Stimulated activated CD8-positive, alpha-beta memory T cell treated with anti-CD3 and anti-CD28 coated beads, Interleukin-15, amount 100 ng/mL, for 48 hours (primary cell): ENCODE measurements around the gene ANP32A.
"Not testable (repeated sequence)": the region's sequence is repeated elsewhere in the genome, so short reads cannot be mapped to it uniquely, and the experiment has no call there.

Experiments
- DNase-seq, 2 donors: peaks; one replicate each; pipeline ENCODE4 v3.0.0-alpha.2; 2020; ENCODE audit warnings: low read depth in 2 of 2

ANP32A gene

DNA sequence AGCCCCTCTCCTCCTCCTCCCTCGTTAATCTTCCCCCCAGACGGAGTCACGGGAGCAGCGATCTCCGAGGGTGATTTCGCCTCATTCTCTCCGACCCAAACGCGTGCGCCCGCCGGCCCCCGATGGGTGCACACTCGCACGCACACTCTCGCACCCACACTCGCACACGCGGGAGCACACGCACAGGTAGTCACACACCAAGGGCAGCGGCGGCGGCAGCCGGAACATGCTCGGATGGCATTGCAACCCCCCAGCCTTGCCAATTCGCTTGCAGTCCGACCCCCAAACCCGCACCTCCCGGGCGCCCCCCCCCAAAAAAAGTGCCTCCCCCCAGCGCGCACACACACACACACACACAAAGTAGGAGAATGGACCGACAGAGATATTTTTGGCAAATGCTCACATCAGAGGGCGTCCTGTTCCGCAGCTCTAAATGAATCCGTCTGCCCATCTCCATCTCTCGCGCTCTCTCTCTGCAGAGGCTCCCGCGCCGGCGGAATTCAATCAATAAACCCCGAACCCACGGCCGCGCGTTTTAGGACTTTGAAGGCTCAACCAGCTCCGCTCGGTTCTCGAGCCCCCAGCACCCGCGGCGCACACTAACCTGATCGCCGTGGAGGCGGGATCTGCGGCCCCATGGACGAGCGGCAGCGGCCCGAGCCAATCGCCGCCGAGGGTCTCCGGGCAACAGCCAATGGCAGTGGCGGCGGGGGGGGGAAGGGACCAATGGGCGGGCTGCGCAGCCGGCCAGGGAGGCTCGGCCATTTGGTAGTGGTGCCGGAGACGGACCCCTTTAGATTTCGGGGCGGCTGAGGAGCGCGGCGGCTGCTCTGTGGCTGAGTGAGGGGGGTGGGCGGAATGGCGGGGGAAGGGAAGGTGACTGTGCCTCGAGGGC lies at the start of gene ANP32A:
Gene ANP32A, minus strand, starts transcription at position 601 of the 895 bp plus-strand sequence. Its CDS starts 144 bp downstream, at position 457.
- peak; percentile 94 to 96 for DNase-seq

DNA sequence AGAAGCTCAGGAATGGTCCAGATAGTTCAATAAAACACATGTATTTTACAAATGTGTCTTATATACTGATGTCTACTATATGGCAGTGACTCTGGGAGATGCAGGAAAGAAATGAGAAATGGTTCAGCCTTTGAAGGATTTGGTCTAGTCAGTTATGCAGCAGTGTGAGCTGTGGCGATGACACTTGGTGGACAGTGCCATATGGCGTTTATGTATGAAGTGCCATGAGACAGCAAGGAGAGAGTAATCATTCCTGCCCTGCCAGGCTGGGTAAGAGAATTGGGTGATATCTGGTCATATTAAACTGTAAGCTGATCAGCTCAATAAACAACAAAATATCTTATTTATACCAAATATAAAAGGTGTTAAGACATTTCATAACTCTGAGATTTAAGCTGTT lies 47.6 kb upstream of the ANP32A start:
- no peak for DNase-seq

DNA sequence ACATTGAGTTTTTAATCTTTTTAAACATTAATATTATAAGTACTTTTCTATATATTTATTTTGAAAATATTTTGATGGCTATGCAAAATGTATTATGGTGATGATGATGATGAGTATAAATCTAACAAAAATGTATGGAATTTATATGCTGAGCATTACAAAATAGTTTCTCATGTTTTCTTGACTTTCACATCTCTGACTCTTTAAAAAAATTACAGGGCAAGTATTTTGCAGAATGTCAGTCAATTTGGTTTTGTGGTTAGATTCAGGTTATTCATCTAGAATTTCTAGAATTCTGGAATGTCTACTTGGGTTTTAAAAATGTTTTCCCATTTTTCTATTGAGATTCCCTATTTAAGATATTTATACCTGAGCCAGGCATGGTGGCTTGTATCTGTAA lies 41.7 kb upstream of the ANP32A start:
- DNase-seq, result no peak

DNA sequence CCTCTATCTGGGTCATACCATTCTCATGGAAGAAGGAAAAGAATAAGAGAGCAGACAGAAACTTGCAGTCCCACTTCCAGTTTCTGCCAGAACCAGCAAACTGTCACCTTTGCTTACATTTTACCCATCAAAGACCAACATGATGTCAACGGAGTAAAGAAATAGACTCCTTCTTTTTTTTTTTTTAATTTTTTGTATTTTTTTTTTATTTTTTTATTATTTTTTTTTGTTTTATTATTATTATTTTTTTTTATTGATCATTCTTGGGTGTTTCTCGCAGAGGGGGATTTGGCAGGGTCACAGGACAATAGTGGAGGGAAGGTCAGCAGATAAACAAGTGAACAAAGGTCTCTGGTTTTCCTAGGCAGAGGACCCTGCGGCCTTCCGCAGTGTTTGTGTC lies 38.0 kb upstream of the ANP32A start:
- not testable (repeated sequence) for DNase-seq

DNA sequence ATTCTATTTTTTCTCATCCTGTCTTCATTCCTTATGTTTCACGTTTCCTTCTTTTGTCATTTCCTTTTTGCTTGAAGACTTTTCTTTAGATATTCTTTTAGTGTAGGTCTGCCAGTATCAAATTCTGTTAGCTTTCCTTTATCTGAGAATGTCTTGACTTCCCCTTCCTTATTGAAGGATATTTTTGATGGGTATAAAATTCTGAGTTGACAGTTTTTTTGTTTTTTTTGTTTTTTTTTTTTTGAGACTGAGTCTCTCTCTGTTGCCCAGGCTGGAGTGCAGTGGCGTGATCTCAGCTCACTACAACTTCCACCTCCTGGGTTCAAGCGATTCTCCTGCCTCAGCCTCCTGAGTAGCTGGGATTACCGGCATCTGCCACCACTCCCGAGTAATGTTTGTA lies 36.7 kb upstream of the ANP32A start:
- DNase-seq, result not testable (repeated sequence)

DNA sequence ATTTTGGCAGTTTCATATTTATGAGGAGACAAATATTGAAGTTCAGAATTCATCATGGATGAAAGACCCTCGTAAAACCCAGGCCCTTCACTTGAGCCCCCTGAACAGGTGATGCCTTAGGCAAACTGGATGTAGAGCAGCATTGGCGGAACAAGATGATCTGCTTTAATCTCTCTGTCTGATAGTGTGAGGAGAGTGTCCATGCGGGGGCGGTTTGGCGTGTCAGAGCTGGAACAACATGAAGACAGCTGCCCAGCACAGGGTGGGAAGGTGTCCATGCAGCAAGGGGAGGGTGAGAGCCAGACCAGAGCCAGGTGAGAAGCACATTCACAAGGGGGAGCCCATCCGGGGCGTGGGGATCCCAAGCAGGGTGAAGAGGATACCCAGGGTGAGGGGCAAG lies 31.8 kb upstream of the ANP32A start:
- no peak for DNase-seq

DNA sequence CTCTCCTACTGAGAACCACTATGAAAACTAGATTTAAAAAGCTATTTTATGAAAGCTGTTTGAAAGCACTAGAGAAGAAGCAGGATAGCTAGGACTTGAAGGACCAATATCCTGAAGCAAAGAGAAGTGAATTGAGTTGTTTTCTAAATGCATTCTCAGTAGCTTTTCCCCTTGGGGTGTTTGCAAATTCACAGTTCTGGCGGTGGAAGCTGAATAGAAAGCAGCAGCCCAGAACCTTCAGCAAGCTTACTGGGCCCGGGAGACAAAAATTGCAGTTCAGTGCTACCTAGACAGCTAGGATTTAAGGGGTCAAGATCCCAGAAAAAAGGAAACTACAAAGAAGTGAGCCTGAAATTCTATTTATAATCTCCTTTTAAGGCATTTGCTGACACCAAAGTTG lies 31.3 kb upstream of the ANP32A start:
- DNase-seq, result no peak

DNA sequence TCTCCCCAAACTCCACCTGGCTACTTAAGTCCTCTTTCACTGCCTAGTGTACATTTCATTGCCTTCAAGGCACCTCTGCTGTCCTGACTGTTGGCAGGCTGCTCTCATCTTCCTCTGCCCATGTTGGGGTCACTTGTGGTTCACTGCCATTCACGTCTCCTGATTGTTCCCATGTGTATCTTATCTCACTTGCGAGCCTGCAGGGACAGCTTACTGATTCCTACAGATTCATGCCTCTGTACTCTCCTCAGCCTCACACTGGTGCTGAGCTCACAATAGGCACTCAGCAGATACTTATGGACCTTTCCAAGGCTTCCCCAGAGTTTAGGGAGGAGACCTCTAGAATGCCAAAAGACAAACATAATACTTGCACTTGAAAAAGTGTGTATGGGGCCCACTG lies 28.8 kb upstream of the ANP32A start:
- DNase-seq, result no peak

DNA sequence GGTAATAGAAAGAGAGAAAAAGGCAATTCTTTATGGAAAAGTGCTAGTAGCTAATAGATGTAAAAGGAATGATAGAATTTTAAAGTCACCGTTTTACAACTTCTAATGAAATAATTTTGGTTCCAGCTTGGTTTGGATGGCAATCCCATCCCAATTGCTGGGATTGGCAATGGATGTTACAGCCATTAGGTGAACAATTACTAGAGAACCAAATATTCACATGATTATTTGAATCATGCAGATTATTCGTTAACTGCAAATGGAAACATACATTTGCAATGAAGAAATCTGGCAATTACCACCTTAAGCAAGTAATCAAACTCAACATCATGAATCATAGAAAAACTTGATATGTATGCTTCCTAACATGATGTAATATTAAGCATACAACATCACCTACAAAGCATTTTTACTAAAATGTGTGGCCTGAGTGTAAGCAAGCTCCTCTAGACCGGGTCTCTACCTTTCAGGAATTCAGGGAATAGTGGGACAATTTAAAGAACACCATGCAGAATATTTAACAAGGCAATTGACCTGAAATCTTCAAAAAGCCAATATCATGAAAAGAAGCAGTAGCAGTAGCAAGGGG lies 26.2 kb upstream of the ANP32A start:
- DNase-seq, result no peak

DNA sequence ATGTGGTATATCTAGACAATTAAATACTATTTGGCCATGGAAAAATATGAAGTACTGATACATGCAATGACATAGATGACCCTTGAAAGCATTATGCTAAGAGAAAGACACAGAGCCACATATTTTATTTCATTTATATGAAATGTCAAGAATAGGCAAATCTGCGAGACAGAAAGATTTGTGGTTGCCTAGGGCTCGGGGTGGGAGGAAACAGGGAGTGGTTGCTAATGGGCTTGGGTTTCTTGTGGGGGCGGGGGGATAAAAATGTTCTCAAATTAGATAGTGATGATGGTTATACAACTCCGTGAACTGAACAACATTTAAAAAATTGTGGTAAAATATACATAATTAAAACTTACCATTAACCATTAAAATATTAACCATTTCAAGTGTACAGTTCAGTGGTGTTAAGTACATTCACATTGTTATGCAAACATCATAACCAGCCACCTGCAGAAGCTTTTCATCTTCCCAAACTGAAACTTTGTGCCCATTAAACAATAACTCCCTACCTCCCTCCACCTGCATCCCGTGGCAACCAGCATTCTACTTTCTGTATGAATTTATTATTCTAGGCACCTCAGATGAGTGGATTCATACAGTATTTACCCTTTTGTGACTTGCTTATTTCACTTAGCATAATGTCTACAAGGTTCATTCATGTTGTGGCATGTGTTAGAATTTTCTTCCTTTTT lies 24.3 kb upstream of the ANP32A start:
- DNase-seq, result no peak

DNA sequence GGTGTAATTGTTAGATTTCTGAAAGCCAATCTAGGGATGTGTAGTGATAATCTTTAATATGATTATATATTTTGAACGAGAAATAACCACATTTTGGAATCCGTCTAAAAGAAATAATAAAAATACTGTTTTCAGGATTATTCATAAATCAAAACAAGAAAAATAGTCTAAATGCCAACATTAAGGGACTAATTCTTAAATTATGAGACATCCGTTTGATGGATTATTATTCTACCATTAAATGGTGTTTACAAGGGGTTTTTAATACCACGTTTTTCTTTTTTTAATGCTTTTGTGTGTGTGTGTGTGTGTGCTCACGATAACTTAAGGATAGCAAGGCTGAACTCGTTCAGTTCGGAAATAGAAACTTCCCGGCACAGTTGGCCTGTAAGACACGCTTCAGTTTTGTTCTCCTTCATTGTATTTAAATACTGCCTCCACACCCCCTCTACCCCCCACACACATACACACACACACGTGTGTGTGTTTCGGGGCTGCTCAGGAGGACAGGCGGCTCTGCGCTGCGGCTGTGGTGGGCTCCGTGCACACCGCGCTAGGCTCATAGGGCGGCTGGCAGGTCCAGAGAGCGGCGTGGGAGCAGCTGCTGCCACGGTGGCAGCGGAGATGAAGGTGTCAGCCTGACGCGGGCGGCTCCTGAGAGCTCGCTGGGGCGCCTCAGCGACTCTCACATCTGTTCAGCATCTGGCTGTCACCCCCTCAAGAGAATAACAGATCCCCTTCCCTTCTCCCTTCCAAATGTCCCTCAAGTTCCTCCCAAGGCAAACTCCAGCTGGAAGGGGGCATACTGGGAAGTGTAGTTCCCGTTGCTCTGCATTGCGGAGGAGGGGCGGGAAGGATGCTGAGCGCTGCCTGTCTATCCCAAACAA lies 23.0 kb upstream of the ANP32A start:
- peak in 1 of 2 donors; percentile 14 for DNase-seq

DNA sequence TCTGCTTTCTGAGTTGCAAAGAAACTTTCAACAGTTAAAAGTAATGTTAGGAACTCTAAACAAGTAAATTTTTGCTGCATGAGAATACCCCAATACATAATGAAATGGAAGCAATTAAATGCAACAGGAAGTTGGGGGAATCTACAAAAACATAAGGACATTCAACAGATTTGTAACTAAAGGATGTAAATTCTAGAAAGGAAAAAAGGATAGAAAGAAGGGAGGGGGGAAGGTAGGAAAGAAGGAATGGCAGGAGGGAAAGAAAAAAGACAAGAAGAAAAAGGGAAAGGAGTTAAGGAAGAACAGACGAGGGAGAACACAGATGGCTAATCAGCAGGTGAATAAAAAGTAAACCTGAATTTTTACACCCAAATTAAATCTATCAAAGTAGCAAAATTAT lies 22.3 kb upstream of the ANP32A start:
- DNase-seq, result no peak

DNA sequence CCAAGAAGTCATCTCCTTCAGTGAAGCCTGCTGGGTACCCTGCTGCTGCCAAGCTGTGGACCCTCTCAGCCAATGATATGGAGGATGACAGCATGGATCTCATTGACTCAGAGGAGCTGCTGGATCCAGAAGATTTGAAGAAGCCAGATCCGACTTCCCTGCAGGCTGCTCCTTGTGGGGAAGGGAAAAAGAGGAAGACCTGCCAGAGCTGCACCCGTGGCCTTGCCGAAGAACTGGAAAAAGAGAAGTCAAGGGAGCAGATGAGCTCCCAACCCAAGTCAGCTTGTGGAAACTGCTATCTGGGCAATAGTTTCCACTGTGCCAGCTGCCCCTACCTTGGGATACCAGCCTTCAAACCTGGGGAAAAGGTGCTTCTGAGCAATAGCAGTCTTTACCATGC lies 13.7 kb upstream of the ANP32A start:
- DNase-seq, result no peak

DNA sequence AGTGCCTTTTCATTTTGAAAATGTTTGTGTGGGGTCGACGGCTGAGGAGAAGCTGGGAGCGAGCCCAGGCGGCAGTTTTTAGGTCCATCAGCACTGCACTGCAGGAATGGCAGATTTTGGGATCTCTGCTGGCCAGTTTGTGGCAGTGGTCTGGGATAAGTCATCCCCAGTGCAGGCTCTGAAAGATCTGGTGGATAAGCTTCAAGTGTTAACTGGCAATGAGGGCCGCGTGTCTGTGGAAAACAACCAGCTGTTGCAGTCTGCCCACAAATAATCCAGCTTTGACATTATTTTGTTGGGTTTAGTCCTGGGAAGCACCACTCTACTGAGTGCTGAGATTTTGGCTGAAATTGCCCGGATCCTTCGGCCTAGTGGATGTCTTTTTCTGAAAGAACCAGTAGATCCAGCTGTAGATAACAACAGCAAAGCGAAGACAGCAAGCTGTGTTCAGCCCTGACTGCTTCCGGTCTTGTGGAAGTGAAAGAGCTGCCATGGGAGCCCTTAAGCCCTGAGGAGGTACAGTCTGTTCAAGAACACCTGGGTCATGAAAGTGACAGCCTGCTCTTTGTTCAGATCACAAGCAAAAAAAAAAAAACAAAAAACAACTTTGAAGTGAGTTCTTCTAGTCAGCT lies 13.1 kb upstream of the ANP32A start:
- no peak for DNase-seq

DNA sequence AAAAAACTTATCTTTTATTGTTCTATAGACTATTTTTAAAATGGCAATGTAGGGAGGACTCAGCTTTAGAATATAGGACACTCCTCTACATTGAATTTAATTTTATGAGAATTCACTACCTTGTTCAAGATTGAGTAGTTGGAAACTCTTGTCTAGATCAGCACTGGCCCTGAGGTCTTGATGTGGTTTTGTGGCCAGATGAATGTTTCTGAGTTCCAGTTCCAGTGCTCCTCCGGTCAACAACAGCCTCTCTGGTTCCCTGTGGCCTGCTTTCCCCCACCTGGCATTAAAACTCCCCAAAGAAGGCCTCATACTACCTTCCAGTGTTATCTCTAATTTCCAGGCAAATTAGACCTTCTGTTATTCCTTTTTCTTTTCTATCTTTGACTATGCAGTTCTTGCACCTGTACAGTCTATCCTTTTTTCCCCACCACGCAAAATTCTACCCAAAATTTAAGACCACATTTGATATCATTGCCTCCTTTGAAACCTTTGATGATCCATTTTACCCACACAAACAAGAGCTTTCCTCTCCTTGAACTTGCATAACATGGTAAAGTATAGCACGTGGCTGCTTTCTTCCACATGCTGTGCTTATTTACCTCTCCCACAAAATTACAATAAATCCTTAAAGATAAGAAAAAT lies 9.6 kb upstream of the ANP32A start:
- DNase-seq, result no peak

DNA sequence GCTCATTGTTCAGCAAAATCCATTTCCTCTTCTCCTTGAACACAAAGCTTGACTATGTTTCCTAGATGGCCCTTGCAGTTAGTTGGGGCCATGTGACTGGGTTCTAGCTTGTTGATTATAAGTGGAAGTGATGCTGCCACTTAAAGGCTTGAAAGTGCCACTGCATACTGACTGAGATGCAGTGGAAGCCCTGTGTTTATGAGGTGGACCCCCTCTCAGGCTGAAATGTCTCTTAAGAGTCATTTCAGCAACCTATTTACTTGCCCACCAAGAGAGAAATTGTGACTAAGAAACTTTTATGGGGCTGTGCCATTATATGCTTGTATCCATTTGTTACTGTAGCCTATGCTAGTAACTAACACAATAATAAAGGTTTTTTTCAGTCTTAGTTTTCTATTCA lies 8.4 kb upstream of the ANP32A start:
- no peak for DNase-seq

DNA sequence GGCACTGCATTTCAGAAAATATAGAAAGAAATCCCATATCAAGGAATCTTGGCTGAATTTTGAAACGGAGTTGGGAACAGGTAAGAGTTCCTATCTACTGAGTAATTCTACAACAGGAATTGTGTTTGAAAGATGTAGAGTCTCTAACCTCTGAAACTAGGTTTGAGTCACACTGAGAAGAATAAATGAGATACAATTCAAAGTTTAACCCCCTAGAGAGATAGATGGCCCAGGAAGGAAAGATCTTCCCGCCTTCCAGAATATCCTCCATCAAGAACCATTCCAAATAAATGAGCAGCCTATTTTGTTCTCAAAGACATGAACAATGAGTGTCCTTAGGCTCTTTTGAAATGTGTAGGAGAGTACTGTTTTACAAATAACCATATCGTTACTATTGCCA lies 2.9 kb upstream of the ANP32A start:
- DNase-seq, result no peak

DNA sequence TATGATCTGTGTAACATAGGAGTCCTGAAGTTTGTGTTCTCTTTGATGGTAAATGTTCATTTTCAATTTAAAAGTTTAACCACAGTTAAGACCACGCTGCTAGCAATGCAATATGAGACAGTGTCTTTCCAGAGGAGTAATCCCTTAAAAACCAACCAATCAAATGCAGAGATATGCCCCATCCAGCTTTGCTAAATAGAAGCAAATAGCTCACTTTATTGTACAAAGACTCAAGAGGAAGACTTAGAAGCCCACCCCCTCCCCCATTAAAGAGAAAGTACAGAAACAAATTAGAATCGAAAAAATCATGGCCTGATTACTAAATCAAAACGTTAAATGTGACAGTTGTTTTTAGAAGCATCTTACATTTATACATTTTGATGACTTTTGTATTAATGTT lies 2.1 kb upstream of the ANP32A start:
- DNase-seq, result no peak

DNA sequence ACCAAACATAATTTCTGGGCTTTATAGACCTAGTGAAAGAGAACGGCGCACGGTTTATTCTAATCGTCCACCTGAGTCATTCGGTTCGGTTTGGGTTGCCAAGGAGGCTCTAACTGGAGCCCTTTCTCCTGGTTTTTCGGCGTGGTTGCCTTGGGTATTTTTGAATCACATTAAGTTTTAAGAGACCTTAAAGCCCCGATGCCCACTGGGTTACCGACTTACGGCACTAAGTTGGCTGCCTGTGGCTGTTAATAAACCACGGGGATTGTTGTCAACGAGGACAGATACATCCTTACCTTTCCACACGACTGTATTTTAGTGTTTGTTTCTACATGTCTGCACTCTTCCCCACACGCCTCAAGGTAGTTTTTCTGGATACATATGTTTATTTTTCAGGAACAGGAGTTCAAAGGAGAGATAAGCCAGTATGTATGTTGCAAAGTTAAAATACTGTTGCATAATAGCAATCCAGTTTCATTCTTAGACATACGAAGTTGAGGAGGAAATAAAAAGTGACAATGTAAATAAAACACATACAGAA lies 1.2 kb upstream of the ANP32A start:
- no peak for DNase-seq

DNA sequence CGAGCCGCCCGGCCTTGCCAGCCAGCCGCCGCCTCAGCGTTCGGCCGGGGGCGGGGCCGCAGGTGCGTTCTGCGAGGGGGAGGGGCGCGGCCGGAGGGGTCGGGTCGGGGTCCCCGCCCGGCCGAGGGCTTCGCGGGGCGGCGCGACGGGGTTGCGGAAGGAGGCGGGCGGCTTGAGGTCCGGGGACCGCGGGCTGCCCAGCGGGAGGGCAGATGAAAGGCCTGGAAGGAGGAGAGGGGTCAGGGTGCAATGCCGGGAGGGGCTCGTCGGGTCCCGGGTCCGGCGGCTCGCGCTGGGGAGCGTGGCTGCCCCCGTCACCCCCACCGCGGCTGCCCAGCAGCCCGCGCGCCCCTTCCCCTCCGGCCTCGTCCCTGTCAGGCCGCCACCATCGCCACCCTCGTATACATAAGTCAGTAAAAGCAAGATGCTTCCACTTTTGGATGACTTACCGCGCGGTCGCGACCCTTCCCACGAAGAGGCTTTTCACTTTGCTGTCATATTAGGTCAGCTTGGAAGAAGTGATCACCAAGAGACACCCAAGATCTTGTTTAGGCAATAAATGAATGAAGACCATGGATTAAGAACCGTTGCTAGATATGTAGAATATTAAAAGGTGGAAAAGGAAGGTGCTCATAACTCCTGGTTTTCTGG lies 620 bp upstream of the ANP32A start:
- DNase-seq, result no peak
